Eye (tissue), 1 donor: ENCODE measurements around the gene TMCC1.
A peak's percentile ranks its signal among the peaks of the same experiment; 100 is the strongest.
"Not testable (repeated sequence)": the region's sequence is repeated elsewhere in the genome, so short reads cannot be mapped to it uniquely, and the experiment has no call there.

ENCODE experiments used
- DNase-seq: peaks from one replicate; pipeline ENCODE4 v3.0.0-alpha.2; 2015

Gene TMCC1

GRCh38 chr3:129834580-129834979 is 58.9 kb downstream of the TMCC1 start:
- no peak for DNase-seq

GRCh38 chr3:129831942-129832341 is 61.6 kb downstream of the TMCC1 start:
- DNase-seq, result not testable (repeated sequence)

- DNase-seq, result no peak
Observed at GRCh38 chr3:129831503-129831902, 62.0 kb downstream of the TMCC1 start.

- peak; percentile 86 for DNase-seq
Observed at GRCh38 chr3:129829640-129830039, 63.9 kb downstream of the TMCC1 start.

- DNase-seq, result no peak
Observed at GRCh38 chr3:129827765-129828164, 65.7 kb downstream of the TMCC1 start.

- DNase-seq, result peak; percentile 75
Observed at GRCh38 chr3:129824926-129825541, 68.5 kb downstream of the TMCC1 start.

- DNase-seq, result no peak
Observed at GRCh38 chr3:129822679-129823078, 70.8 kb downstream of the TMCC1 start.

GRCh38 chr3:129822241-129822640 is 71.3 kb downstream of the TMCC1 start:
- DNase-seq, result no peak

GRCh38 chr3:129820587-129820986 is 72.9 kb downstream of the TMCC1 start:
- no peak for DNase-seq

GRCh38 chr3:129812589-129812988 is 80.9 kb downstream of the TMCC1 start:
- no peak for DNase-seq

GRCh38 chr3:129809297-129809696 is 84.2 kb downstream of the TMCC1 start:
- DNase-seq, result peak; percentile 24

- no peak for DNase-seq
Observed at GRCh38 chr3:129796146-129796545, 97.4 kb downstream of the TMCC1 start.

- DNase-seq, result no peak
Observed at GRCh38 chr3:129795186-129796010, 98.1 kb downstream of the TMCC1 start.

GRCh38 chr3:129794311-129795185 is 99.0 kb downstream of the TMCC1 start:
- DNase-seq, result peak; percentile 80

GRCh38 chr3:129793942-129794310 is 99.6 kb downstream of the TMCC1 start:
- DNase-seq, result peak; percentile 69

GRCh38 chr3:129793319-129793718 is 100.2 kb downstream of the TMCC1 start:
- DNase-seq, result peak; percentile 27

GRCh38 chr3:129783470-129783869 is 110.0 kb downstream of the TMCC1 start:
- DNase-seq, result no peak

- DNase-seq, result no peak
Observed at GRCh38 chr3:129778871-129779270, 114.6 kb downstream of the TMCC1 start.

- peak; percentile 65 for DNase-seq
Observed at GRCh38 chr3:129777806-129778205, 115.7 kb downstream of the TMCC1 start.

GRCh38 chr3:129775870-129776269 is 117.6 kb downstream of the TMCC1 start:
- no peak for DNase-seq

- no peak for DNase-seq
Observed at GRCh38 chr3:129773691-129774663, 119.5 kb downstream of the TMCC1 start.

- DNase-seq, result no peak
Observed at GRCh38 chr3:129770604-129771003, 122.9 kb downstream of the TMCC1 start.
